ENCODE results near the gene ZNF292. TPM values are rescaled to one million over a fixed set of nuclear protein-coding genes. Genes with fewer than 3 reads are reported as not detected.
A peak's percentile ranks its signal among the peaks of the same experiment; 100 is the strongest.
"Not testable (repeated sequence)": the region's sequence is repeated elsewhere in the genome, so short reads cannot be mapped to it uniquely, and the experiment has no call there.

Gene ZNF292
- polyA plus RNA-seq, 3 donors from 2014 or later: 10.0 to 29.8 (median 11.8) TPM

DNA sequence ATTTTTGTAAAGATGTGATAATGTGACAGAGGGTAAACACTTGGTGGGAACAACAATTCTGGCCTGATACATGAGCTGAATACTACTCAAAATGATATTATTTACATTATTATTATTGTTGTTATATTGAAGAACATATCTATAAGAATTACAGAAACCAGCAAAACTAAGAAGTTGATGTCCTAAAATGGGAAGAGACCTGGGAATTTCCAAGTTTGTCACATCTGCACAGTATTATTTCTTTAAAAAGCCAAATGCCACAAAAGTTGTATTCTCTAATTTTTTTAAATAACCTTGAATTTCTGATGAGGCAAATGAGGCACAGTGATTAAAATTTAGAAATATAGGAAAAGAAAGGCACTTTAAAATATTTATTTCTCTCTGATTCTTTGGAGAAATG is 5.0 kb upstream of the ZNF292 start:
- Mint-ChIP-seq H3K27me3 (ENCODE audit: low read depth in 3 of 3) (peaks cover 8 to 14% (median 8%) of the 10 kb centered on the region in 3 donors), H3K27ac (no peak overlapping the region), H3K4me3 (peak overlapping the region in 3 of 5 donors; percentile 20 to 29 (median 26)), H3K36me3 (no peaks in the 10 kb centered on the region), H3K9me3 (no peaks in the 10 kb centered on the region), H3K4me1 (peaks cover 32 to 33% of the 10 kb centered on the region in 2 donors)
- DNase-seq: no peak

GRCh38 chr6:87151471-87151780 is 3.9 kb upstream of the ZNF292 start:
- Mint-ChIP-seq H3K27me3 (ENCODE audit: low read depth in 3 of 3) (peaks cover 16 to 20% (median 17%) of the 10 kb centered on the region in 3 donors), H3K36me3 (no peaks in the 10 kb centered on the region), H3K27ac (peak overlapping the region; percentile 62 to 99 (median 77)), H3K4me3 (peak overlapping the region; percentile 85 to 98 (median 87)), H3K9me3 (no peaks in the 10 kb centered on the region), H3K4me1 (peaks cover 41 to 43% of the 10 kb centered on the region in 2 donors)
- no peak for DNase-seq

DNA sequence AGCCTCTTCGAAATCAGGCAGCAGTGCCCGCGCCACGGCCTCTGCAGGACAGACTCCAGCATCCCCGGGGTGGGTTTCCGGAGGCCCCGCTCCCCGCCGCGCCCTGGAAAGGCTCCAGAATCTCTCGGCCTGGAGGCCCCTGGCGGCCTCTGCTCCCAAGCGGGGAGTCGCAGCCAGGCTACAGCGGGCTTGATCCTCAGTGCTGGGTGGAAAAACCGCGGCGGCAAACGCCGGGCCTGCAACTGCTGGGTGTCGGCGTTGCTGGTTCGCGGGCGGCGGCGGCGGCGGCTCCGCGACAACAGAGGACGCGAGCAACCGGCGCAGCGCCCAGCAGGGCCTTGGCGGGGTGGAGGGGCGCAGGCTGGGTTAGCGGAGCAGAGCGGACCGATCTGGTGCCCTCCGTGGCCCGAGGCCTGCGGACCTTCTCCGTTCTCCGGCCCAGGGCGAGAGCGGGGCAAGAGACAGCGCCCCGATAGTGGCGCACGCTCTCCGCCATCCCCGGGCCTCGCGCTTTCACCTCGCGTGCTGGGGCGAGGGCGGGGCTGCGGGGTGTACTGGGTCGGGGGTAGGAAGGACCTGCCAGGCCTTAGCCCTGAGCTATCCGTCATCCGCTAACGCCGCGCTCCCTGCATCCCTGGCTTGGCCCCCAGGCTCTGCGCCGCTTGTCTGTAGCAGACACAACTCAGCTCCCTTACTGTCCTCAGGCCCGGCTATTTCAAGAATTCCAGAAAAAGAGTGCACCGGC is 3.4 kb upstream of the ZNF292 start:
- Mint-ChIP-seq H3K4me1 (peaks cover 46 to 48% of the 10 kb centered on the region in 2 donors), H3K27me3 (ENCODE audit: low read depth in 3 of 3) (peaks cover 16 to 22% (median 17%) of the 10 kb centered on the region in 3 donors), H3K9me3 (no peaks in the 10 kb centered on the region), H3K27ac (peak overlapping the region; percentile 88 to 99 (median 98)), H3K36me3 (no peaks in the 10 kb centered on the region), H3K4me3 (peak overlapping the region; percentile 85 to 98 (median 87))
- peak; percentile 66 to 71 (median 71) for DNase-seq

DNA sequence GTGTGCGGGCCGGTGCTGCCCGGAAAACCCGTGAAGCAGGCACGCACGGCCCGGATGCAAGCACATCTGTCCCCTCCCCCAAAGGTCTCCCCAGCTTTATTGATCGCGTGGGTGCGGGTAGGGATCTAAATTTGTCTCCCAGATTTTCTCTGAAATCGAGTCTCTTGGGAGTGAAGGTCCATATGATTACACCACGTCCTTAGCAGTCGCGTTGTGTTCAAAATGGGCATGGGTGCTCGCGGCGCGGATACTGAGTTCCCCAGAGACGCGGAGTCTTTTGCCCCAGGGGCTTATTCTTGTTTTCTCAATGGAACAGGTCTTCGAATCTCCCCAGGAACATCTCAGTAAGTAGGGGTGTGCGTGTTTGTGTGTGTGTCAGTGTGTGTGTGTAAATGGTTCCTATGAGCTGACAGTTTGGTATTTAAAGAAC is 2.8 kb upstream of the ZNF292 start:
- Mint-ChIP-seq H3K27ac (peak overlapping the region; percentile 88 to 99 (median 98)), H3K9me3 (no peaks in the 10 kb centered on the region), H3K4me3 (peak overlapping the region; percentile 85 to 98 (median 87)), H3K4me1 (peaks cover 48 to 52% of the 10 kb centered on the region in 2 donors), H3K36me3 (no peaks in the 10 kb centered on the region), H3K27me3 (ENCODE audit: low read depth in 3 of 3) (peaks cover 16 to 22% (median 17%) of the 10 kb centered on the region in 3 donors)
- no peak for DNase-seq

- H3K36me3 Mint-ChIP-seq: no peaks in the 10 kb centered on the region
- no peak for DNase-seq
- H3K27ac Mint-ChIP-seq: peak overlapping the region; percentile 96 to 99 (median 98)
- H3K9me3 Mint-ChIP-seq: no peaks in the 10 kb centered on the region
- H3K4me1 Mint-ChIP-seq: peaks cover 51 to 65% of the 10 kb centered on the region in 2 donors
- H3K4me3 Mint-ChIP-seq: peak overlapping the region; percentile 95 to 98 (median 97)
- peaks cover 16 to 20% (median 17%) of the 10 kb centered on the region in 3 donors for H3K27me3 Mint-ChIP-seq (ENCODE audit: low read depth in 3 of 3)
These were observed 748 bp upstream of the ZNF292 start for GRCh38 chr6:87154641-87154992.

DNA sequence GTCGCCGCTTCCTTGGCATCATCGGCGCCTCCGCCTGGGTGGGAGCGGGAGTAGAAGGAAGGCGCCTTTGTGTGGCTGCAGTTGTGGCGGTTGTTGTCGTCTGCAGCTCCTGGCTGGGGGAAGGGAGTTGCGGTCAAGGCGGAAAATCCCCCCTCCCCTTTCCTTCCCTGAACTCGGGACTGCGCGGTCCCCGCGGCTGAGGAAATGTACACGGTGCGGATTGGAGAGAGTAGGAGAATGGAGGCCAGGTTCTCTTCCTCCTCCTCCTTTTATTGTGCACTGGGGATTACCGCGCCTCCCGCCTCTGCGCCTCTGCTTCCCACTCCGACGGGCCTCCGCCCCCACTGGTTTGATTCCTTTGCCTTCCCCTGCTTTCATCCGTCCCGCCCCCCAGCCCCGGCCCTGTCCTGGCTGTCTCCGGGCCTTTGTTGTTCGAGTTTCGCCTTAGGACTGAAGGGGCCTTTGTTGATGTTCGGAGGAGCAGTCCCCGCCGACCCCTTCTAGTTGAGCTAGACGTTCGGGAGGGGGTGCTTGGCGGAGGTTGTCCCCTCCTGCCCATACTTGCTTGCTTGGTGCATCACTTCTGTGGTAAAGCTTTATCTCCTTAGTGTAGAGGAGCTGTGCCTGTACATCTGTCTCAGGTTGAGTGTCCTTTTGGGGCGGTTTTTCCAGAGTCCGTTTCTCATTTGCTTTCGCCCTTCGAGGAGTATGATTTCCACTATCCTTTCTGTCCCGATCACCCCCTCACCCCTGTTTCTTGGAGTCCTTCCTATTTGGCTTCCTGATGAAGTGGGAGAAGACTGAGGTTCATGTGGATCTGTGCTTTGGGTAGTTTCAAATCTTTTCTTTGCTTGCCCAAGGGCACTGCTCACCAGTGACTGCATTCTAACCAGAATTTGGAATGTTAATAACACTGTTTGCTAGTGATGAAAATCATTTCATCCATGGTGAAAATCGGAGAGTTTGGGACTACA is 764 bp downstream of the ZNF292 start:
- Mint-ChIP-seq H3K36me3 (no peaks in the 10 kb centered on the region), H3K27ac (peak overlapping the region; percentile 94 to 99 (median 98)), H3K9me3 (no peaks in the 10 kb centered on the region), H3K4me1 (peaks cover 57 to 79% of the 10 kb centered on the region in 2 donors), H3K27me3 (ENCODE audit: low read depth in 3 of 3) (peaks cover 16 to 18% (median 17%) of the 10 kb centered on the region in 3 donors), H3K4me3 (peak overlapping the region; percentile 95 to 98 (median 97))
- no peak for DNase-seq

- DNase-seq, H3K27ac Mint-ChIP-seq, H3K4me3 Mint-ChIP-seq, H3K9me3 Mint-ChIP-seq, H3K36me3 Mint-ChIP-seq: not testable (repeated sequence)
- Mint-ChIP-seq H3K27me3 (ENCODE audit: low read depth in 3 of 3) (peaks cover 14 to 17% (median 17%) of the 10 kb centered on the region in 3 donors), H3K4me1 (peaks cover 61 to 89% of the 10 kb centered on the region in 2 donors)
These were observed 2.2 kb downstream of the ZNF292 start for GRCh38 chr6:87157596-87157995.

DNA sequence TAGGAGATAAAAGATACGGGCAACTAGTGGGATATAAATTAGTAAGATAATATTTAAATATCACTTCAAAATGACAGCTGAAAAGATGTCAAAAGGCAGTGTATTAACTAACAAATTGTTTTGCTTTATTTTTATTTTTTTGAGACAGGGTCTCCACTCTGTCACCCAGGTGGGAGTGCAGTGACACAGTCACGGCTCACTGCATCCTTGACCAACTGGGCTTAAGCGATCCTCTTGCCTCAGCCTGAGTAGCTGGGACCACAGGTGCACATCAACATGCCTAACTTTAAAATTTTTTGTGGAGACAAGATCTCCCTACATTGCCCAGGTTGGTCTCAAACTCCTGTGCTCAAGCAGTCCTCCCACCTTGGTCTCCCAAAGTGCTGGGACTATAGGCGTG is 5.9 kb downstream of the ZNF292 start:
- Mint-ChIP-seq H3K36me3 (no peaks in the 10 kb centered on the region), H3K4me3 (no peak overlapping the region), H3K27me3 (ENCODE audit: low read depth in 3 of 3) (peaks cover 0 to 4% (median 3%) of the 10 kb centered on the region in 3 donors), H3K4me1 (peaks cover 61 to 90% of the 10 kb centered on the region in 2 donors), H3K9me3 (no peaks in the 10 kb centered on the region), H3K27ac (no peak overlapping the region)
- DNase-seq: no peak

DNA sequence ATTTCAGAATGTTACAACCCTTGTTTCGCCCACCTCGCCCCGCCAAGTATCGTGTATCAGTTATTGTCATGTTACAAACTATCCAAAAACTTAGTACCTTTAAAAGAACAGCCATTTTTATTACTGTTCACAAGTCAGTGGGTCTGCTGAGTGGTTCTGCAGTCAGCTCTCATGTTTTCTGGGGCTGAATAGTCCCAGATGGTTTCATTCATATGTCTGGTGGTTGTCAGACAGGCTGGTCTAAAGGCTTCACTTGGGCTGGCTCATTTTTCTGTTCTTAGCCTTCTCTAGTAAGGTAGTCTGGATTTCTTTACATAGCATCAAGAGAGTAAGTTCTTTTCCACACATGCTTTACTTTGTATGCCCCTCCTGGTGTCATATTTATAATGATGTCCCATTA is 8.6 kb downstream of the ZNF292 start:
- Mint-ChIP-seq H3K4me3 (no peak overlapping the region), H3K4me1 (peaks cover 65 to 96% of the 10 kb centered on the region in 2 donors), H3K36me3 (no peaks in the 10 kb centered on the region), H3K27me3 (ENCODE audit: low read depth in 3 of 3) (peaks cover 0 to 2% (median 0%) of the 10 kb centered on the region in 3 donors), H3K27ac (peak overlapping the region in 2 of 6 donors; percentile 30 to 41), H3K9me3 (no peaks in the 10 kb centered on the region)
- no peak for DNase-seq

GRCh38 chr6:87164506-87164905 is 9.1 kb downstream of the ZNF292 start:
- Mint-ChIP-seq H3K27ac (peak overlapping the region in 2 of 6 donors; percentile 3 to 30), H3K27me3 (ENCODE audit: low read depth in 3 of 3) (peaks cover 0 to 2% (median 0%) of the 10 kb centered on the region in 3 donors), H3K36me3 (no peaks in the 10 kb centered on the region), H3K4me3 (no peak overlapping the region), H3K9me3 (no peaks in the 10 kb centered on the region), H3K4me1 (peaks cover 66 to 98% of the 10 kb centered on the region in 2 donors)
- no peak for DNase-seq

GRCh38 chr6:87165185-87165584 is 9.8 kb downstream of the ZNF292 start:
- peaks cover 0 to 2% (median 0%) of the 10 kb centered on the region in 3 donors for H3K27me3 Mint-ChIP-seq (ENCODE audit: low read depth in 3 of 3)
- H3K36me3 Mint-ChIP-seq: no peaks in the 10 kb centered on the region
- no peak overlapping the region for H3K4me3 Mint-ChIP-seq
- H3K9me3 Mint-ChIP-seq: no peaks in the 10 kb centered on the region
- DNase-seq: no peak
- peak overlapping the region in 1 of 6 donors; percentile 3 for H3K27ac Mint-ChIP-seq
- H3K4me1 Mint-ChIP-seq: peaks cover 62 to 98% of the 10 kb centered on the region in 2 donors

DNA sequence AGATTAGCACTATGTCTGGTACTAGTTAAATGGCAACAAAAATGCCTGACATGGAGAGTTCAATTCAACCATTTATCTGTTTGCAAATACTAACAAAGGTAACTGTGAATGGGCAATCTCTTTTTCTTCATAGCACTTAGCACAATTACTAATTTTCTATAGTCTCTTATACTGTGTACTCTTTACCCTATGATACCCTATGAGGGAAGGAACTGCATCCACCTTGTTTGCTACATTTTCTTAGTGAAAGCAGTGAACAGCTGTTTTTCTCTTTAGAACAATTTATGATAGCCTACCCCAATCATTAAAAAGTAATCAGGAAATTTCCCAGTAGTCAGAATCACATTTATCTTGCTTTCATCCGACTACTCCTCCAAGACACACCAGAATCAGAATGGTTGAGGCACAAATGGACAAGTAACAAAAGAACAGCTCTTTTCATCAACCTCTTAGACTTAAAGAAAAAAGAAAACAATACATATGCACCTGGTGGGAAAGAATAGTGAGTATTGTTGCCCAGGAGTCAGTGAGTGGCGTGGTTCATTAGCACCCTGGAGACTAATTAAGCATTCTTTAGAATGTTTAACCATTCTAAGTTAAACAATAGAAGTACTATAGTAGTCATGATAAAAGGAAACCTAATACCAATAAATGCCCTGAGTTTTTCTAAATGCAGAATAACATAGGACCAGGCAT is 16.7 kb downstream of the ZNF292 start:
- no peaks in the 10 kb centered on the region for H3K36me3 Mint-ChIP-seq
- no peaks in the 10 kb centered on the region for H3K9me3 Mint-ChIP-seq
- H3K27ac Mint-ChIP-seq: peak overlapping the region in 1 of 6 donors; percentile 19
- no peak overlapping the region for H3K4me3 Mint-ChIP-seq
- no peaks in the 10 kb centered on the region for H3K27me3 Mint-ChIP-seq (ENCODE audit: low read depth in 3 of 3)
- H3K4me1 Mint-ChIP-seq: peaks cover 56 to 99% of the 10 kb centered on the region in 2 donors
- no peak for DNase-seq

DNA sequence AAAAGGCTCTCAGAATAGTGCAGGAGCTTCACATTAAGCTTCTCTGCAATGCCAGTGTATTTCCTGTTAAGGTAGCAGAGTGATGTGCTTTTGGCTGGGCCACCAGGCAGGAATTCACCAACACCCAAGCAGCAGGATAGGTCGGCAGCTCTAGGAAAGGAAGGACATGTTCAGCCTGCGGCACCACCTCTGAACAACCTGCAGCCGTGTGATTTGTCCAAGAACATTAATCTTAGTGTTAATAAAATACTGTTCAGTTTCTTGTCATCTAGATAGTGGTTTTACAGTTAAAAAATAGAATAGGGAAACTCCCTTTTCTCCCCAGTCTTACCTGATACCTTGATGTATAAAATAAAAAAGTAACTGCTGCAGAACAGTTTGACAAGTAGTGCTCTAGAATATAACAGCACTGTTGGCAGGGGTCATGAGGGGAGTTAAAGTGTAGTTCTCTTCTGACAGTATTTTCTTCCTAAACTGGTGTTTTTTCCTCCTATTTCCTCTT is 18.8 kb downstream of the ZNF292 start:
- Mint-ChIP-seq H3K36me3 (peaks cover 0 to 3% (median 2%) of the 10 kb centered on the region in 3 donors), H3K27me3 (ENCODE audit: low read depth in 3 of 3) (no peaks in the 10 kb centered on the region), H3K4me1 (peaks cover 63 to 94% of the 10 kb centered on the region in 2 donors), H3K27ac (peak overlapping the region in 4 of 6 donors; percentile 4 to 65 (median 36)), H3K9me3 (no peaks in the 10 kb centered on the region), H3K4me3 (no peak overlapping the region)
- DNase-seq: peak in 1 of 3 donors; percentile 10

Measured in immature natural killer cell (primary cell).